HG02798 (cell line): ENCODE results near the gene BRD7.

Source experiments
- ATAC-seq: cut with Tn5 transposase; IDR thresholded peaks from one replicate; pipeline ENCODE4 v1.9.1; 2021; ENCODE audit warnings: mild to moderate bottlenecking; ENCODE audit not compliant: unreplicated experiment, poor library complexity

The BRD7 gene

DNA sequence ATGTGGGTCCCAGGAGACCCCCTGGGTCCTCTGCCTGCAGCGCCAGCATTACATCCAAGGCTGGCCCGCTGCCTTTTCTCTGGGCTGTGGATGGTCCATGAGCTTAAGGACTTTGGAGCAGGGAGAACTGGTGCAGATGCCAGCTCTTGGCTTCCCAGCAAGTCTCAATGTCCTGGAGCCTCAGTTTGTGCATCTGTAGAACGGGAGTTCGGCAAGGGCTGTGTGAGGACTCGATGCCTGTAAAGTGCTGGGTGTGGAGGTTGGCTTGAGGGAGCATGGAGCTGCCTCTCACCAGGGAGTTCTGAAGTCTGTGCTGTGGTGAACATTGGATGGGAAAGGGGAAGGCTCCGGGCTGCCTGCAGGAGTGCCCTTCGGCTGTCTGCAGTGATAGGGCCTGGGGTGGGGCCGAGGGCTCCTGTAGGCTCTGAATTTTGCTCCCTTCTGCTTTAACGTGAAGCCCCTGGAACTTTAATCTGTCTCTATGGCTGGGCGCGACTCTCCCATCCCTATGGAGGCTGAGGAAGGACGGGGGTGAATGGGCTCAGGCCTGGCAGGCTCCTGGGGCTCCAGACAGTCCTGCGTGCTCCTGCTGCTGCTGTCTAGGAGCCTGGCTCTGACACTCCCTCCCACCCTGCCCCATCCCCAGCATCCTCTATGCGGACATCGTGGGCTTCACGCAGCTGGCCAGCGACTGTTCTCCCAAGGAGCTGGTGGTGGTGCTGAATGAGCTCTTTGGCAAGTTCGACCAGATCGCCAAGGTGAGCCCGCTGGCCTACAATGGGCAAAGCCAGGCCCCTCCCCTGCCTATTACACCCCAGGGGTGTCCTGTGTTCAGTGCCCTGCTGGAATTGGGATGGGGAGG lies 74.6 kb downstream of the BRD7 start:
- ATAC-seq = no peak

GRCh38 chr16:50293041-50293783 lies 75.6 kb downstream of the BRD7 start:
- ATAC-seq = no peak

DNA sequence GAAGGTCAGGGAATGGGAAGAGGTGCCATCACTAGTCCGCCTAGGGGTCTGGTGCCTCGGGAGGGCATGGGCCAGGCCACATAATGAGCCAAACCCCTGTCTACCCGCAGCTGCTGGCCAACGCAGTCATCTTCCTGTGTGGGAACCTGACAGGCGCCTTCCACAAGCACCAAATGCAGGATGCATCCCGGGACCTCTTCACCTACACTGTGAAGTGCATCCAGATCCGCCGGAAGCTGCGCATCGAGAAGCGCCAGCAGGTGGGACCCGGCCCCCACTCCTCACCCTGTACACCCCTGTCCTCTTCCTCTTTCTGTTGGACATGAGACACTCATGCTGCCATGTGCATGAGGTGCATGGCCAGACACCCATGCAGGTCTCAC lies 76.2 kb downstream of the BRD7 start:
- ATAC-seq = no peak

DNA sequence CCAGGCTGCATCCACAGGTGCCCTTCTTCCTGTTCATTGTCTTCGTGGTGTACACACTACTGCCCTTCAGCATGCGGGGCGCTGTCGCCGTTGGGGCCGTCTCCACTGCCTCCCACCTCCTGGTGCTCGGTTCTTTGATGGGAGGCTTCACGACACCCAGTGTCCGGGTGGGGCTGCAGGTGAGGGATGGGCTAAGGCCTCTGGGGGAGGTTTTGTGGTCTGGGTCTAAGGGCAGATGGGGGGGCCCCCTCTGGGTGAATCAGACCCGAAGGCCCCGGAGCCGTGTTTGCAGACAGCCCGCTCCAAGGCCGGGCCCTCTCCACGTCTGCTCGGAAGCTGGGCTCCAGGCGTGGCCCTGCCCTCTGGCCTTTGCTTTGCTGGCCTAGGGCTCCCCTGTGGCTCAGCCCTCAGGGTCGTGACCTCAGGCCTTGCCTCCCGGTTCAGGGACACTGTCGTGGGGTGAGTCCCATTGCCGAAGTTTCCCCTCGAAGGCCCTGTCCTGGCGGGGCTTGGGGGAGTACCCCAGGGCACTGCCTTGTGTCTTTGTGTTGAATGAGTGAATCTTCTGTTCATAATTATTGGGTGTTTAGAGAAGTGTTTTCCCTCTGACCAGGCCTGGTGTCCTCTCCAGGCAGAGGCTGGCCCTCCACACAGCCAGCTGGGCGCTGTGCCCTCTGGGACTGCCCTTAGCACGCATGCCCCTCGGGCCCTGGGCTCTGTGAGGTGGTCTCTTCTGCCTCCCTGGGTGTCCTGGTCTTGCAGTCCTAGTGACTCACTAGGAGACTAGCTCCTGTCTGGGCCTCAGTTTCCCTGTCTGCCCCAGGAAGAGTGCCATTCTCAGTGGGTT lies 76.8 kb downstream of the BRD7 start:
- no peak for ATAC-seq

DNA sequence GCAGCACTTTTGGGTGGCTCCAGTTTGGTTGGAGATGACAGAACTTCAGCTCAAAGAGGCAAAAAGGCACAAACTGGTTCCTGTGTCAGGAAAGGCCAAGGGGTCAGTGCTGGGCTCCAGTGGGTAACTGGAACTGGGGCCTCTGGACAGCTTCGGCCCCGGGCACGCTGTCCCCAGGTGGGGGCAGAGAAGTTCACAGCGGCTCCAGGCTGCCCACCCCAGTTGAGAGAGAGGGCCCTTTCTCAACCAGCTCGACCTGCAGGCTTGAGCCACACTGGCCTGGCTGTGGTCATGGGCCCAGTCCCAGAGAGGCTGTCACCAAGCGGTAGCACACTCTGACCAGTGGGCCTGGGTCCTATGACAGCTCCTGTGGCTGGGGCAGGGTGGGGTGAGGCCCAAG lies 77.9 kb downstream of the BRD7 start:
- ATAC-seq = no peak

GRCh38 chr16:50289950-50290764 lies 78.6 kb downstream of the BRD7 start:
- ATAC-seq = no peak

GRCh38 chr16:50288920-50289319 lies 79.9 kb downstream of the BRD7 start:
- ATAC-seq = no peak

DNA sequence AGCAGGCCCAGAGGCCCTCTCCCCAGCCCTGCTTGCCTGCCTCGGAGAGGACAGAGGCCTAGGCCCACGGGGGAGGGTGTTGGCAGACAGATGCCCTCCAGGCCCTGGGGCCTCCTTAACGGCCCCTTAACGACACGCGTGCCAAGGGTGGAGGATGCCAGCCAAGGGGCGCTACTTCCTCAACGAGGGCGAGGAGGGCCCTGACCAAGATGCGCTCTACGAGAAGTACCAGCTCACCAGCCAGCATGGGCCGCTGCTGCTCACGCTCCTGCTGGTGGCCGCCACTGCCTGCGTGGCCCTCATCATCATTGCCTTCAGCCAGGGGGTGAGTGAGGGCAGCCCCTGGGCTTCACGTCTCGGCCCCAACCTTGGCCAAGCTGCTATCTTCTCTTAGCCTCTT lies 80.8 kb downstream of the BRD7 start:
- no peak for ATAC-seq

- ATAC-seq = no peak
Measured at GRCh38 chr16:50286681-50287080, 82.1 kb downstream of the BRD7 start.

DNA sequence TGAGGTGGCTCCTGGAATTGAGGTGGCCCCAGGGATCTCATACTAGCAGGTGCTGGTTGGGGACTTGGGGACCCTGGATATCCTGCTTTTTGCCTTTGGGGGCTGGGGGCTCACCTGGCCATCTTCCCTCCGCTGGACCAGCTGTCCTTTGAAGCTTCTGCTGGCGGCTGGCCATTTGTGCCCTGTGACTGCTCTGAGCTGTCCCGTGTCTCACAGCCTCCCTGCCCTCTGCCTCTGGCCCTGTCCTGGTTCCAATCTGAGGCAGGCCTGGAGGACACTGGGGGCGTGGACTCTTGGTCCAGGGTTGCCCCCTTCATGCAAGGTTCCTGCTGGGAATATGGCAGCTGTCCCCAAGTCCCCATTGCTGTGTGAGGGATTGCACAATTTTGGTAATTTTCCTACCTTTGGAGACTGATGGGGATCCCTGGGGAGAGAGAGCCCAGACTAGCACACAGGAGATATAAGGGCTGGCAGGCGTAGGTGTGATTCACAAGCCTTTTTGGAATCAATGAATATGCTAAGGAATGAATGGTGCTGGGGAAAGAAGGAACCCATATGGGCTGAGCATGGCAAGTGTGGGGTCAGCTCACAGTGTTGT lies 83.3 kb downstream of the BRD7 start:
- no peak for ATAC-seq

GRCh38 chr16:50284131-50284911 lies 84.5 kb downstream of the BRD7 start:
- no peak for ATAC-seq

DNA sequence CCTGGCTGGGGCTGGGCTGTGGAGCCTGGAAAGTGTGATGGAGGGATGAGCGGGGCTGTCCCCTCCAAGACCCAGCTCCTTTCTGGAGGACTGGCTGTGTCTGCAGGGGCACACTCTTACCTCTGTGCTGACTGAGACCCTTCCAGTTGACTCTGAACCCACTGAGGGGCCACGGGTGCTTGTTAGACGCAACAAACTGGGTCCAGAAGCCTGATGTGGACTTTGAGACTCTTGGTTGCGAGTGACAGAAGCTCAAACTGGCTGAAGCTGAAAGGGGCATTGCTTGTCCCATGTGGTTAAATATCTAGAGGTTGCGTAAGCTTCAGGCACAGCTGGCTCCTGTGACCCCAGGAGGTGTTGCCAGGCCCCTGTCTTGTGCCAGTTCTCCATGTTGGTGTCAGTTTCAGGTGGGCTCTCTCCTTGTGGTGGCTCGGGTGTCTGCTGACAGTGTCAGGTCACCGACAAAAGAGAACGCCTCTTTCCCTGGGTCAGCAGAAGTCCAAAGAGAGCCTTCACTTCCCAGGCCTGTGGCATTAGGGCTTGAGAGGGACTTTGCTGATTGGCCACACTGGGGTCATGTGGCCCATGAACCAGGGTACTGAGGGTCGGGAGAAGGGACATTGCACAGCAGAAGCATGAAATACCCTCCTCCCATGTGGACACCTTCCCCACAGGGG lies 85.7 kb downstream of the BRD7 start:
- ATAC-seq = no peak

DNA sequence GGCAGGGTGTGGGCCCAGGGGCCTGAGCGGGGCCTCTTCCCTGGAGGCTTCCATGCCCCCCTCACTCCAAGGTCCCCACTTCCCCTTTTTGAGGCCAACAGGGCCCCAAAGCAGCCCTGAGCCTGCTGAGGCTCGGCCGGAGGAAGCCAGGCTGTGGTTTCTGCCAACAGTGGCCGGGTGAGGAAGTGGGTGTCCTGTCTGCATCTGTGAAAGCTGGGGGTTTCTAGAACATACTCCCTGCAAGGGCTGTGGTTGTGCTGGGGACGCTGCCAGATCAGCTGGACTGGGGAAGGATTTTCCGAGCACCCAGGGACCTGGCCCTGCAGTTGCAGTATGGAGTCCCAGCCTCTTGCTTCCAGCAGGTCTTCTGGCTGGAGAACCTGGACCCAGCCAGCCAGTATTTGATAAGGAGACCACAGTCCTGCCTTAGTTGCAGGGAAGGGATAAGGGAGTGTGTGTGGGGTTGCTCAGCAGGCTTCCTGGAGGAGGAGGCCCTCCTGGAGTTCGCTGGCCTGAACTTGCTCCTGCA lies 86.7 kb downstream of the BRD7 start:
- peak; percentile 95 for ATAC-seq

GRCh38 chr16:50281391-50282009 lies 87.3 kb downstream of the BRD7 start:
- no peak for ATAC-seq

DNA sequence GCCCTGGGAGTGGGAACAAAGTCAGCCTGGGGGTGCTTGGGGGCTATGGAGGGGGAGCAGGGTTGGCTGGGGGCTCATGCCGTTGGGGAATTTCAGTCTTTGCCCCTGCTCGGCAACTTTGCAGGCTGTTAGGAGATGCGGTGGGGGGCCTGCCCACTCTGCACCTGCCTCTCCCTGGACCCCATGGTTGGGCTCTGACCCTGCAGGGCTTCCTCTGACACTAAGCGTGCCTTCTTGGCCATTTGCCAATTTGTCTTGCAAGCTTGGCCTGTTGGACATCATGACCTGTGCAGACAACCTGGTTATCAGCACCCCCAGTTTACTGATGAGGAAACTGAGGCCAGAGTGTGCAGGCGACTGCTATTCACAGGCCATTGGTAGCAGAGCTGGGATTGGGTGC lies 87.9 kb downstream of the BRD7 start:
- ATAC-seq = no peak

GRCh38 chr16:50279504-50279865 lies 89.3 kb downstream of the BRD7 start:
- no peak for ATAC-seq

- no peak for ATAC-seq
Measured at GRCh38 chr16:50278251-50278650, 90.5 kb downstream of the BRD7 start.
